Stimulated activated CD4-positive, alpha-beta T cell treated with anti-CD3 and anti-CD28 coated beads, Interleukin-4, amount 100 ng/mL, for 4 hours (primary cell): ENCODE results near the gene OSBPL3.
"Not testable (repeated sequence)": the region's sequence is repeated elsewhere in the genome, so short reads cannot be mapped to it uniquely, and the experiment has no call there.

Experiments
- DNase-seq, 2 experiments: peaks; one replicate each; pipeline ENCODE4 v3.0.0-alpha.2; 2020

The OSBPL3 gene

GRCh38 chr7:24917510-24918239, 62.3 kb downstream of the OSBPL3 start:
- DNase-seq: no peak

GRCh38 chr7:24916463-24917040, 63.4 kb downstream of the OSBPL3 start:
- DNase-seq: no peak

GRCh38 chr7:24914465-24914859, 65.5 kb downstream of the OSBPL3 start:
- no peak for DNase-seq

- no peak for DNase-seq
Measured at GRCh38 chr7:24913801-24914464, 66.0 kb downstream of the OSBPL3 start.

- DNase-seq: no peak
Measured at GRCh38 chr7:24912874-24913514, 67.0 kb downstream of the OSBPL3 start.

- DNase-seq: no peak
Measured at GRCh38 chr7:24912424-24912823, 67.6 kb downstream of the OSBPL3 start.

GRCh38 chr7:24911213-24911603, 68.8 kb downstream of the OSBPL3 start:
- DNase-seq: peak in 1 of 2 experiments; percentile 23

GRCh38 chr7:24910551-24911212, 69.3 kb downstream of the OSBPL3 start:
- DNase-seq: no peak

GRCh38 chr7:24908727-24909126, 71.3 kb downstream of the OSBPL3 start:
- DNase-seq: no peak

- no peak for DNase-seq
Measured at GRCh38 chr7:24908166-24908565, 71.8 kb downstream of the OSBPL3 start.

GRCh38 chr7:24907311-24907886, 72.6 kb downstream of the OSBPL3 start:
- DNase-seq: peak in 1 of 2 experiments; percentile 46

- DNase-seq: no peak
Measured at GRCh38 chr7:24905996-24906770, 73.8 kb downstream of the OSBPL3 start.

GRCh38 chr7:24903992-24904391, 76.0 kb downstream of the OSBPL3 start:
- not testable (repeated sequence) for DNase-seq

GRCh38 chr7:24903559-24903958, 76.4 kb downstream of the OSBPL3 start:
- DNase-seq: no peak

- no peak for DNase-seq
Measured at GRCh38 chr7:24902931-24903330, 77.0 kb downstream of the OSBPL3 start.

- no peak for DNase-seq
Measured at GRCh38 chr7:24902276-24902675, 77.7 kb downstream of the OSBPL3 start.

GRCh38 chr7:24899905-24900304, 80.1 kb downstream of the OSBPL3 start:
- no peak for DNase-seq

GRCh38 chr7:24899161-24899560, 80.8 kb downstream of the OSBPL3 start:
- no peak for DNase-seq

- no peak for DNase-seq
Measured at GRCh38 chr7:24898691-24899090, 81.3 kb downstream of the OSBPL3 start.

- no peak for DNase-seq
Measured at GRCh38 chr7:24896031-24896501, 83.9 kb downstream of the OSBPL3 start.

GRCh38 chr7:24894429-24895221, 85.4 kb downstream of the OSBPL3 start:
- DNase-seq: no peak
